GM12873 (cell line): ENCODE results near the gene CHMP6.

Source experiments
- CTCF ChIP-seq: IDR thresholded peaks from 2 replicates; pipeline ENCODE4 v1.5.1; 2012; ENCODE audit warnings: low read depth, mild to moderate bottlenecking, moderate library complexity, low read length, control low read depth; ENCODE audit not compliant: insufficient read depth; ENCODE audit errors: missing control alignments

Gene CHMP6

GRCh38 chr17:81016575-81016974 is 24.9 kb downstream of the CHMP6 start:
- TF ChIP-seq CTCF: no peak

- TF ChIP-seq CTCF: no peak
Observed at GRCh38 chr17:81018044-81018802, 26.6 kb downstream of the CHMP6 start.

- no peak for TF ChIP-seq CTCF
Observed at GRCh38 chr17:81019563-81020442, 28.2 kb downstream of the CHMP6 start.

- TF ChIP-seq CTCF: no peak
Observed at GRCh38 chr17:81020443-81020766, 28.8 kb downstream of the CHMP6 start.

GRCh38 chr17:81020767-81021497 is 29.3 kb downstream of the CHMP6 start:
- no peak for TF ChIP-seq CTCF

- TF ChIP-seq CTCF: no peak
Observed at GRCh38 chr17:81021531-81022343, 30.1 kb downstream of the CHMP6 start.
